HL-60 (cell line): ENCODE results near the gene POM121L2.

Experiments
- CTCF ChIP-seq: IDR thresholded peaks from one replicate; pipeline ENCODE4 v1.5.1; 2011; ENCODE audit warnings: low read length, control low read depth, inconsistent platforms; ENCODE audit not compliant: insufficient read depth
- GABPA ChIP-seq: IDR thresholded peaks from 2 replicates; pipeline ENCODE4 v1.6.1; 2012; ENCODE audit warnings: low read depth
- POLR2AphosphoS5 ChIP-seq: IDR thresholded peaks from 2 replicates; pipeline ENCODE4 v1.6.1; 2012; ENCODE audit warnings: low read depth
- REST ChIP-seq: IDR thresholded peaks from 2 replicates; pipeline ENCODE4 v1.6.1; 2012; ENCODE audit warnings: low read depth; ENCODE audit not compliant: insufficient replicate concordance

GRCh38 chr6:27280540-27281000 lies 31.5 kb downstream of the POM121L2 start:
- TF ChIP-seq POLR2AphosphoS5 (no peak), CTCF (no peak), REST (no peak), GABPA (no peak)
